GM12872 (cell line): ENCODE data around the gene ARFGEF3.

Experiments used
- CTCF ChIP-seq: IDR thresholded peaks from 3 replicates; pipeline ENCODE4 v1.5.1; 2011; ENCODE audit warnings: low read depth, mild to moderate bottlenecking, low read length, moderate library complexity; ENCODE audit not compliant: insufficient read depth

ARFGEF3 gene

GRCh38 chr6:138176652-138177232, 15.0 kb downstream of the ARFGEF3 start:
- no peak for TF ChIP-seq CTCF

- TF ChIP-seq CTCF, result no peak
Observed at GRCh38 chr6:138182939-138183789, 21.4 kb downstream of the ARFGEF3 start.

GRCh38 chr6:138183790-138184134, 22.0 kb downstream of the ARFGEF3 start:
- TF ChIP-seq CTCF, result no peak

GRCh38 chr6:138184230-138184629, 22.5 kb downstream of the ARFGEF3 start:
- TF ChIP-seq CTCF, result no peak

- TF ChIP-seq CTCF, result no peak
Observed at GRCh38 chr6:138187156-138187555, 25.4 kb downstream of the ARFGEF3 start.

- no peak for TF ChIP-seq CTCF
Observed at GRCh38 chr6:138188278-138188941, 26.7 kb downstream of the ARFGEF3 start.

GRCh38 chr6:138194287-138194686, 32.5 kb downstream of the ARFGEF3 start:
- no peak for TF ChIP-seq CTCF
